NCI-H2107 treated with DMSO at 0.1 percent for 48 hours (cell line): ENCODE data around the gene NDNF.
A peak's percentile ranks its signal among the peaks of the same experiment; 100 is the strongest.

Source experiments
- DNase-seq: peaks from one replicate; lab custom pipeline; 2025; ENCODE audit not compliant: unreplicated experiment; lab: John Stamatoyannopoulos, UW

Gene NDNF

GRCh38 chr4:121070696-121071639 is 1.4 kb downstream of the NDNF start:
- DNase-seq = peak; percentile 0

GRCh38 chr4:121070274-121070673 is 2.1 kb downstream of the NDNF start:
- no peak for DNase-seq

DNA sequence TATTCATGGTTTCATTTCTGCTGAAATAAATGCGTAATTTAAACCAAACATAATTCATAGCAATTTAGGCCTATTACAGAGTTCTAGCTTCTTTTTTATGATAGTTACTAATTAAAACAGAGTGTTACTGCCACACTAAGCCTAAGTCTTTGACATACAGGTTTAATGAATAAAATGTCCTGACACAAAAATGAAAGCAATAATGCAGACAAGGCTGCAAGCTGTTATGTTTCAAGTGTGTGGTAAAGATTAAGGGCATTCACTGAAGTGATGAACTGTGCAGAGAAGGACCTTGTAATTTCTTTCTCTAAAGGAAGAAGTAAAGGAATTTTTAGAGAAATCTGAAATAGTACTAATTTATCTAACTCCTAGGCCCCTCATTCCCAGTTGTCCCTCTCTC is 2.9 kb downstream of the NDNF start:
- no peak for DNase-seq

DNA sequence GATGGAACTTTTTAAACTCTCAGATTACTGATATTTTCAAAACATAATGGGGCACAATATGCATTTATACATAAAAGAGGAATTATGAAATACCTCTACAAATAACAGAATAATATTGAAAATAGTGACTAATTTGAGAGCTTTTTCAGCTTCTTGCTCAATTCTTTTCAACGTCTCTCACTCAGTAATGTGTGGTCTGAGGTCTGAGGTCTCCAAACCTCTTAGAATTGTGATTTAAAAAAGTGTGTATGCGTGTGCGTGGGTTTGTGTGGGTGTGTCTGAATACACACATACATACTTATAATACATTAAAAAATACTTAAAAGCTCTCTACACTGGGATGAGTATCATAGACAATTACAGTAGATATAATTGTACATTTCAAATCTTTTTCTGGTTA is 7.9 kb downstream of the NDNF start:
- no peak for DNase-seq

DNA sequence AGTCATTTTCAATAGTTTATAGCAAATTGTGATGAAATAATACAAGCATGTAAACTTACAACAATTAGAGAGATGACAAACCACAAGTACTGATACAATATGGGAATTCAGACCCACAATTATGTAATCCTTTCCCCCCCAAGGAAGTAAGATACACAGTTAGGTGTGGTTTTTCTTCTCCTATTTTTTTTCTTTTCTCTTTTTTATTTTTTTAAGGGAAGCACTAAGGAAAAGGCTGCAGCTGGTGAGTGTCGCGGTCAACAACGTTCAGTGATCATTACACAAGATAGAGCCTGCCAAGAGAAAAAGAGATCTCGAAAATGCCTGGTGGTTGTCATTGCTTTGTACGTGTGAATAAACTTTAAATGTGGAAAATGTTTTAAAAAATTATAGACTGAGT is 9.8 kb downstream of the NDNF start:
- no peak for DNase-seq

DNA sequence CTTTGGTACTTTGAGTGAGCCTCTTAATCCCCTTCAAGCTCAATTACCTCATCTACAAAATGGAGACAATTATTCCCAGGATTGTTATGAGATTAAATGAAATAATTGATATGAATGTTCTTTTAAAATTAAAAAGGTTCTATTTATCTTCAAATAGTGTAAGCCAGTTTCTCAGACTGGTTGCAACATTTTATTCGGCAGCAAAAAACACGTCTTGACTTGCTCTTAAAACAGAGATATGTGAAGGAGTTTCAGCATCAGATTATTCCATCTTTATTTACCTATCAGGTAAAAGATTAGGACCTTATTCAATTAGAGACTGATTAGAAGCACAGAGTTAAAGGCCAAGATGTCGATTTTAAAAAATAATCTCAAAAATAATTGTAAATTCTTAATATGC is 10.5 kb downstream of the NDNF start:
- no peak for DNase-seq

GRCh38 chr4:121061215-121061614 is 11.1 kb downstream of the NDNF start:
- DNase-seq = no peak

- no peak for DNase-seq
These were observed 14.8 kb downstream of the NDNF start for GRCh38 chr4:121057466-121057922.

DNA sequence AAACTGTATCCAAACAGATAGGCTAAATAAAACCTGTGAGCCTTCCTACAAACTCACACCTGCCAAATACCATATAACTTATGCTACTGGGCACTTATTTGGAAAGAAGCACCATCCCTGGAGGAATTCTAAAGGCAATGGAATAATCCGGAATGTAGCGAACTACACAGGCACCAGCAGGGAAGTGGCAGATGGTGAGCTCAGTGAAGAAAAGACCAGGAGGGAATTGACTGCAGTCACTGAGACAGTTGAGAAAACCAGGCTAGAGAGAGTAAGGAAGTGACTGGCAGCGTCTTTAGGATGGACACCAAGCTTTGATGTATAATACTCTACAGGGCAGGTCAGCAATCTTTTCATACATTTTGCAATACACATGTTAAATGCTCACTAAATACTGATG is 16.3 kb downstream of the NDNF start:
- DNase-seq = no peak

GRCh38 chr4:121054373-121054772 is 18.0 kb downstream of the NDNF start:
- DNase-seq = no peak

DNA sequence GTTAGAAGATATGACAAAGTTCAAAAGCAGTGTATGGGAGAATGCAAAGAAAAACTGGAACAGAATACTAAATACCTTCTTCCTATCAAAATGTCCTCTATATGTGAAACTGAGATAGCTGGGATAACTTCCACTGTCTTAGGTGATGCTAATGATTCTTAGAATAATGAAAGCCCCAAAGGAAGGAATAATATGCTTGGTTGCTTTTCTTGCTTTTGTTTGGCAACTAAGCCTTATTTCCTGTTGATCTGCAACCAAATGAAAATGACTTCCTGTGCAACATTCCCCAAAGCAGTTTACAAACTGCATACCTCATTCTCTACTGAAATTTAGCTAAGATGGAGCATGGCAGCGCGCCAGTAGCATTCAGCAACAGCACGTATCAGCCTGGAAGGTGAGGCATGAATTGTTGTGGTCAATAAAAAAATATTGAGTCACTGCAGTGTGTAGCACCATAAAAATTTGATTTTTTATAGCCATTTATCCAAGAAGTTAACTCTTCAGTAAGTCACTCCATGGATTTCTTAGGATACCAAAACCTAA is 18.7 kb downstream of the NDNF start:
- DNase-seq = no peak

- DNase-seq = no peak
These were observed 22.0 kb downstream of the NDNF start for GRCh38 chr4:121050300-121050699.

GRCh38 chr4:121049072-121049599 is 23.2 kb downstream of the NDNF start:
- DNase-seq = no peak

DNA sequence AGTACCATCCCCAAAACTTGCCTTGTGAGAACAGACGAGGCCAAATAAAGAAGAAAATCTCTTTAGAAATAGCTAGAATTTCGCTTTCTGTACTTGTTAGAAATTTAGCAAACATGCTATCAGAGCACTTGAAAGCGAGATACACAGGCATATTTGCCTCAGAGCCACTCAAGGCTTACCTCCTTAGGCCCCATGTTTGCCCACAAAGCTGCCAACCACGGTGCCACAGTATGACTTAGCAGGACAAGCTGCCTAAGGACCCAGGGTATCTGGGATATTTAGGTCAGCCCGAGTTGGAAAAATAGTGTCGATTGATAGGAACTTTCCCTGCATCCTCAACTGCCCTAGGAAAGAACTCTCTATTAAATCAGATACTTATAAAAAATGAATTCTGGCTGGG is 24.2 kb downstream of the NDNF start:
- no peak for DNase-seq

DNA sequence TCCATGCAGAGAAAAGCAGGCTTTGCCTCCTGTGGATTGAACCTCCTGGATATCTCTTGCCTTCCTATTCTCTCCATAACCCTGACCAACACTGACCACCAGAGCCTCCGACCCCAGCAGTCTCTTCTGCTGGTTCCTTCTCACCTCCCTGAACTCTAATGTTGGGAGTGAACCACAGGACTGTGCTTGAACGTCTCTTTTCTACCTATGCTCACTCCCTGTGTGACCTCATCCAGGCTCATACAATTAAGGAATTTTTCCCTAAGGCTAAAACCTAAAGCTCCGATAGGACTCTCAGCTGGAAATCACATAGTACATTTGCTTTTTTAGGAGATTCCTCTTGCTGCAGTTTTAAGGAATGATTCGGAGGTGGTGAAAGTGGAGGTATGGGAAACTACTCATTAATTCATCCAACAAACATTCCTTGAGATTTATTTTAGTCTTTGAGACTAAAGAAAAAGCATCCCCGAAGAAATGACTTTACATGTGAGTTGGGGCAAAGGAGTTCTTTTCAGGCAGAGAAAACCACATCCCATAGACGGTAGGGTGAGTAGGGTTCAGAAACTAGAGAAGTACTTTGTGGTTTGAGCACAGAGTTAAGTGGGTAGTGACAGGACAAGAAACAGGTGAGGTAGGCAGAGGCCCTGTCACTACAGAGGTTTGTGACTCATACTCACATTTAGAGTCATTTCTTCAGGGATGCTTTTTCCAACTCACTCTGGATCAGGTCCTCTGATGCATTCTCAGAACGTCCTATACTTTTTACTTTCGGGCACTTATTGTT is 30.8 kb downstream of the NDNF start:
- DNase-seq = peak; percentile 10

DNA sequence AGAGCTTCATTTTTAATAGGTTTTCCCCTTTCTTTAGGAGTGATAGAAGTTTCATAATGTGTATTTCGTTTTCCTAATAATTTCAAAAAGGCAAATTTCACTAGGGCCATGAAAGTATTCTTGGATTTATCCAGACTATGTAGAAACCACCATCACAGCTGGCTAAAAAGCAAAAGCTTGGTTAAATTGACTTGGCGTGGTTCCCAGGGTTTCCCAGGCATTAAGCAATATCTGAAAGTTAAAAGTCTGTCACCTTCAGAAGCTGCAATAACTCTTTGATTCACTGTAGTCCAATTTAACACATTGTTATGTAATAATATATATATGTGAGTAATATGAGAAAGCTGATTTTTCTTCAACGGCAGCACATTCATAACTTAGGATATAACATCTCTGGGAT is 38.3 kb downstream of the NDNF start:
- DNase-seq = no peak

DNA sequence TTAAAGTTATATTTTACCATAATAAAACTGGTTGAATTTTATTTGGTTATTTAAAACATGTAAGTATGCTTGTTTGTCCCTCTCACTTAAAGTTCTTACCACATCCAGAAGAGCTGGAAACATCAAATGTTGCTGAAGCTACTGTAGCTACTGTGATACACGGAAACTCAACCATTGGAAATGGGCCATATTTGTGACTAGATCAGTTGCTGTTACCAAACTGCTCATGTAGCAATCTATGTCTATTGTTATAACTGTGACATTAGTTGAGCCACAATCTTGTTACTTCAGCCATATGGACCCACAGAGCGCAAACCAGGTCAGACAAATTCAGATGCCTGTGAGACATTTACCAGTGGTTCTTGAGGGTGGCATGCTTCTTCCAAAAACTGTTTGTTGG is 41.6 kb downstream of the NDNF start:
- no peak for DNase-seq

- DNase-seq = no peak
These were observed 42.2 kb downstream of the NDNF start for GRCh38 chr4:121030131-121030530.

- DNase-seq = no peak
These were observed 46.3 kb downstream of the NDNF start for GRCh38 chr4:121026034-121026433.

DNA sequence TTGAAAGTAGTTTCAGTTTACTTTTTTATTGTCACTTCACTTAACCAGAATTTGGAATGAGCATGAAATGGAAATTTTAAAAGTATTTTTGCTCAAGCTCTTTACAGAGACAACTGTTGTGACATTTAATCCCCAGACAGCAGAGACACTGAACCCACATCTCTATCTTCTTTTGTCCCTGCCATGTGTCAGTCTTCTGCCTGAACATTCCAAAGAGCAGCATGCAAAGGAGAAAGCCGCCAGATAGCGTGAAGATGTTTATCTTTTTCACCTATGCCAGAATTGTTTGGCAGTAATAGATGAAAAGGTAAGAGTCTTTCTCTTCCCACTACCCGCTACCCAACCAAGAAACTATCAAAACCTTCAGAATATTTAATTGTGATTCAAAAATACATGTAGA is 46.8 kb downstream of the NDNF start:
- DNase-seq = no peak

- no peak for DNase-seq
These were observed 53.8 kb downstream of the NDNF start for GRCh38 chr4:121018543-121018942.

- DNase-seq = no peak
These were observed 55.7 kb downstream of the NDNF start for GRCh38 chr4:121016611-121017010.
